ENCODE results near the gene SHB. TPM values are rescaled to one million over a fixed set of nuclear protein-coding genes. Genes with fewer than 3 reads are reported as not detected.

SHB gene
- total and polyA plus RNA-seq, 2 donors (not counting 3 experiments of a cell fraction or from before 2014, with no cell fraction given) = 13.4 to 24.9 TPM

DNA sequence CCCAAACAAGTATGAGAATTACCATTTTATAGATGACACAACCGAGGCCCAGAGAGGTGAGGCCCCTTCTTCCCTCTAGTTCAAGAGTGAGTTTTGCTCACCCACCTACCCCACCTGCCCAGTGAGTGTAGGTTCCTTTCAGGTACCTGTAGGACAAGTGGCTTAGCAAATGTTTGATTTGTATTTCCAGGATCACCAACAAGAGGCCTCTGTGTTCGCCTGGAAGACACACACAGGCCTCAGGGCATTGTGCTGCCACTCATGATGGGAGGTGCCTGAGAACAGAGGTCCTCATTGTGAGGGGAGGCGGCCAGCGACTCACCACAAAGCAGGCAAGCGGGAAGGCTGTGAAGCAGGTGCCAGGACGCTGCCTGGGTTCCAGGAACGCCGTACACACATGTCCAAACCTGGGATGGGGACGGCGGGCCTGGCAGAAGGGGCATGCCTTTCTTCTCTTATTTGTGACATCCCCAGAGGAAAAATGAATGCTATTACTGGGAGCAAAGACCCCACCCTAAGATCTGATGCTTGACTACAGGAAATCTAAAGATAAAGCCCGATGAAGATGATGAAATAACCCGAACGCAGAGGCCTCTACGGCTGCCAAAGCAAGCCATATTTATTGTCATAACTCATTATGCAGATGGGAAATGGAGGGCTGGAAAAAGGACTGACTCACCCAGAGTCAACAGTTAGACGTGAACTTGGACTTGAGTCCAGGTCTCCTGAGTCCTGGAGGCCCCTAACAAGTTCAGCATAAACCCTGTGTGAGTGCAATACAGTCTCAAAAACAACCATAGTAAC, 104.9 kb downstream of the SHB start:
- dilution Hi-C loops (cut with MboI; ENCODE audit: extremely low pct_ligation_motif_present, low sequenced_read_pairs) (no loop called here), intact Hi-C loops (cut with micrococcal nuclease) (loop anchor here (1.0 kb wide), 2 partner anchors 10 to 26 kb away; no protein-coding TSS in a partner anchor)
- no peaks in the 10 kb centered on the region for H3K9me3 ChIP-seq (replicated peaks; ENCODE audit: control insufficient read depth, insufficient read depth, low read length)
- TSS peak; percentile 55 for BruUV-seq (replicated peaks)
- DNase-seq (ENCODE audit: low read depth, low spot score) (peak; percentile 94), FAIRE-seq (peak; percentile 98)
- ChIA-PET CTCF (no interaction called here), POLR2A (no interaction called here)
- no peaks in the 10 kb centered on the region for H3K27me3 ChIP-seq (ENCODE audit: control insufficient read depth in 2 of 2, insufficient read depth in 2 of 2, low read length in 2 of 2)
- TF ChIP-seq JUN (IDR thresholded peaks at IDR 0.05; ENCODE audit: borderline replicate concordance, insufficient read depth, insufficient read length, low read depth) = peak; percentile 46
- no peak for TF ChIP-seq GATA2 (IDR thresholded peaks at IDR 0.05; ENCODE audit: insufficient read depth, insufficient read length, low read depth, low read length)
- TF ChIP-seq MAX (IDR thresholded peaks at IDR 0.05; ENCODE audit: insufficient read depth, insufficient read length) = no peak
- peak; percentile 21 for TF ChIP-seq POLR2AphosphoS5 (IDR thresholded peaks at IDR 0.05; ENCODE audit: insufficient read depth, low read depth, low read length)
- no peaks in the 10 kb centered on the region for H3K36me3 ChIP-seq (ENCODE audit: control insufficient read depth in 2 of 2, extremely low read depth in 1 of 2, insufficient read depth in 2 of 2, low read length in 2 of 2)
- H3K9ac ChIP-seq (replicated peaks; ENCODE audit: extremely low read depth, insufficient read depth, low read length) = peak overlapping the region; percentile 41
- H2AFZ ChIP-seq (ENCODE audit: low read depth, low read length) = peak overlapping the region; percentile 3
- peak overlapping the region; percentile 67 for H3K27ac ChIP-seq (ENCODE audit: insufficient read depth, low read depth, low read length)
- H3K4me3 ChIP-seq (replicated peaks in 1 of 3; ENCODE audit: insufficient read depth in 1 of 3, low read depth in 1 of 3, low read length in 3 of 3) = no peak overlapping the region
- H3K79me2 ChIP-seq (ENCODE audit: control insufficient read depth, insufficient read depth, low read length) = peaks cover 10% of the 10 kb centered on the region
- H3K4me2 ChIP-seq (ENCODE audit: insufficient read depth, low read length) = peak overlapping the region; percentile 36
- no peaks in the 10 kb centered on the region for H3K9me1 ChIP-seq (replicated peaks; ENCODE audit: control insufficient read depth, extremely low read depth, insufficient read depth, low read length)
- no peaks in the 10 kb centered on the region for H4K20me1 ChIP-seq (replicated peaks; ENCODE audit: control insufficient read depth, extremely low read depth, insufficient read depth, low read length)
- peaks cover 41% of the 10 kb centered on the region for H3K4me1 ChIP-seq (ENCODE audit: control insufficient read depth, extremely low read depth, insufficient read depth, low read length)

GRCh38 chr9:37961351-37961750, 107.7 kb downstream of the SHB start:
- no peak for TF ChIP-seq FOS (IDR thresholded peaks at IDR 0.05; ENCODE audit: borderline replicate concordance, insufficient read depth, low read length)
- TF ChIP-seq, protein P1, sequence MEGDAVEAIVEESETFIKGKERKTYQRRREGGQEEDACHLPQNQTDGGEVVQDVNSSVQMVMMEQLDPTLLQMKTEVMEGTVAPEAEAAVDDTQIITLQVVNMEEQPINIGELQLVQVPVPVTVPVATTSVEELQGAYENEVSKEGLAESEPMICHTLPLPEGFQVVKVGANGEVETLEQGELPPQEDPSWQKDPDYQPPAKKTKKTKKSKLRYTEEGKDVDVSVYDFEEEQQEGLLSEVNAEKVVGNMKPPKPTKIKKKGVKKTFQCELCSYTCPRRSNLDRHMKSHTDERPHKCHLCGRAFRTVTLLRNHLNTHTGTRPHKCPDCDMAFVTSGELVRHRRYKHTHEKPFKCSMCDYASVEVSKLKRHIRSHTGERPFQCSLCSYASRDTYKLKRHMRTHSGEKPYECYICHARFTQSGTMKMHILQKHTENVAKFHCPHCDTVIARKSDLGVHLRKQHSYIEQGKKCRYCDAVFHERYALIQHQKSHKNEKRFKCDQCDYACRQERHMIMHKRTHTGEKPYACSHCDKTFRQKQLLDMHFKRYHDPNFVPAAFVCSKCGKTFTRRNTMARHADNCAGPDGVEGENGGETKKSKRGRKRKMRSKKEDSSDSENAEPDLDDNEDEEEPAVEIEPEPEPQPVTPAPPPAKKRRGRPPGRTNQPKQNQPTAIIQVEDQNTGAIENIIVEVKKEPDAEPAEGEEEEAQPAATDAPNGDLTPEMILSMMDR (IDR thresholded peaks at IDR 0.05; ENCODE audit: extremely low read depth in 1 of 2, insufficient read depth in 1 of 2, low read depth in 1 of 2, low read length in 2 of 2) = no peak
- no peak for TF ChIP-seq MAX (IDR thresholded peaks at IDR 0.05; ENCODE audit: insufficient read depth, insufficient read length)
- TF ChIP-seq JUN (IDR thresholded peaks at IDR 0.05; ENCODE audit: borderline replicate concordance, insufficient read depth, insufficient read length, low read depth) = no peak
- TF ChIP-seq MYC (IDR thresholded peaks at IDR 0.05; ENCODE audit: low read depth, low read length) = no peak
- TF ChIP-seq POLR2A (IDR thresholded peaks at IDR 0.05; ENCODE audit: low read depth, low read length) = no peak
- no peak for TF ChIP-seq GATA2 (IDR thresholded peaks at IDR 0.05; ENCODE audit: insufficient read depth, insufficient read length, low read depth, low read length)
- TF ChIP-seq EZH2 (IDR thresholded peaks at IDR 0.05; ENCODE audit: borderline replicate concordance, low read depth, low read length, severe bottlenecking) = no peak
- no peak for TF ChIP-seq POLR2AphosphoS5 (IDR thresholded peaks at IDR 0.05; ENCODE audit: insufficient read depth, low read depth, low read length)
- H4K20me1 ChIP-seq (replicated peaks; ENCODE audit: control insufficient read depth, extremely low read depth, insufficient read depth, low read length) = no peaks in the 10 kb centered on the region
- H3K9me1 ChIP-seq (replicated peaks; ENCODE audit: control insufficient read depth, extremely low read depth, insufficient read depth, low read length) = no peaks in the 10 kb centered on the region
- no peak overlapping the region for H3K4me3 ChIP-seq (replicated peaks in 1 of 3; ENCODE audit: insufficient read depth in 1 of 3, low read depth in 1 of 3, low read length in 3 of 3)
- intact Hi-C loops (cut with micrococcal nuclease) (no loop called here), dilution Hi-C loops (cut with MboI; ENCODE audit: extremely low pct_ligation_motif_present, low sequenced_read_pairs) (no loop called here)
- no peak overlapping the region for H3K27ac ChIP-seq (ENCODE audit: insufficient read depth, low read depth, low read length)
- H3K27me3 ChIP-seq (ENCODE audit: control insufficient read depth in 2 of 2, insufficient read depth in 2 of 2, low read length in 2 of 2) = no peaks in the 10 kb centered on the region
- H3K9ac ChIP-seq (replicated peaks; ENCODE audit: extremely low read depth, insufficient read depth, low read length) = no peak overlapping the region
- H3K4me2 ChIP-seq (ENCODE audit: insufficient read depth, low read length) = no peak overlapping the region
- DNase-seq (ENCODE audit: low read depth, low spot score) = no peak
- H3K9me3 ChIP-seq (replicated peaks; ENCODE audit: control insufficient read depth, insufficient read depth, low read length) = no peaks in the 10 kb centered on the region
- H3K4me1 ChIP-seq (ENCODE audit: control insufficient read depth, extremely low read depth, insufficient read depth, low read length) = peaks cover 14% of the 10 kb centered on the region
- ChIA-PET CTCF (interaction anchor here (1.7 to 2.6 kb wide), 2 partner anchors 48 to 127 kb away, joined by 4 to 6 read pairs; no protein-coding TSS in a partner anchor), POLR2A (no interaction called here)
- H2AFZ ChIP-seq (ENCODE audit: low read depth, low read length) = no peak overlapping the region
- peaks cover 3% of the 10 kb centered on the region for H3K79me2 ChIP-seq (ENCODE audit: control insufficient read depth, insufficient read depth, low read length)
- FAIRE-seq = no peak
- no peaks in the 10 kb centered on the region for H3K36me3 ChIP-seq (ENCODE audit: control insufficient read depth in 2 of 2, extremely low read depth in 1 of 2, insufficient read depth in 2 of 2, low read length in 2 of 2)
- BruUV-seq (replicated peaks) = no TSS peak

Data from endothelial cell of umbilical vein (primary cell).